Transverse colon (tissue), 4 donors: ENCODE measurements around the gene CCT2. TPM values are rescaled to one million over a fixed set of nuclear protein-coding genes. Genes with fewer than 3 reads are reported as not detected.

ENCODE experiments used
- DNase-seq: peaks from one replicate; pipeline ENCODE4 v3.0.0-alpha.2; 2019
- H3K27ac ChIP-seq, 4 donors: fragments of 200-600 bp; sonication (generic); 2 replicates each; pipeline ENCODE4 v1.5.1; 2016 to 2018; ENCODE audit warnings: inconsistent platforms in 4 of 4
- H3K27me3 ChIP-seq: fragments of 200-600 bp; sonication (generic); 2 replicates; pipeline ENCODE4 v1.5.1; 2017; ENCODE audit warnings: inconsistent platforms
- H3K36me3 ChIP-seq, 4 donors: fragments of 200-600 bp; sonication (generic); 2 replicates each; pipeline ENCODE4 v1.5.1; 2017 to 2019; ENCODE audit warnings: inconsistent platforms in 4 of 4
- H3K4me1 ChIP-seq, 4 donors: fragments of 200-600 bp; sonication (generic); 2 replicates each; pipeline ENCODE4 v1.5.1; 2017 to 2020; ENCODE audit warnings: inconsistent platforms in 4 of 4
- H3K4me3 ChIP-seq, 4 donors: fragments of 200-600 bp; sonication (generic); 1 replicate in 1 of 4; 2 replicates in 3 of 4; pipeline versions ENCODE4 v1.5.1 to v1.6.1; 2017 to 2019; ENCODE audit warnings: inconsistent platforms in 4 of 4
- H3K9me3 ChIP-seq, 2 donors: fragments of 200-600 bp; sonication (generic); 2 replicates each; pipeline ENCODE4 v1.5.1; 2017 to 2019; ENCODE audit warnings: inconsistent platforms in 2 of 2
- CTCF ChIP-seq, 5 experiments: fragments of 200-600 bp in 3 of 5; fragments of 450-650 bp in 2 of 5; sonication (generic) in 3 of 5; IDR thresholded peaks; 1 replicate in 2 of 5; 2 replicates in 3 of 5; pipeline ENCODE4 v1.5.1; 2016 to 2017; ENCODE audit warnings: antibody characterized with exemption in 5 of 5, inconsistent platforms in 3 of 5, mild to moderate bottlenecking in 2 of 5, moderate library complexity in 1 of 5
- EP300 ChIP-seq: sonication (generic); formaldehyde crosslinking; IDR thresholded peaks from one replicate; pipeline ENCODE4 v1.6.1; 2017; ENCODE audit warnings: antibody characterized with exemption, low read depth
- POLR2A ChIP-seq: fragments of 450-650 bp; IDR thresholded peaks from one replicate; pipeline ENCODE4 v1.6.1; 2016; ENCODE audit warnings: antibody characterized with exemption, mild to moderate bottlenecking, moderate library complexity
- POLR2AphosphoS5 ChIP-seq, 3 donors: sonication (generic); formaldehyde crosslinking; IDR thresholded peaks; one replicate each; pipeline ENCODE4 v1.6.1; 2016; ENCODE audit warnings: antibody characterized with exemption in 3 of 3
- WGBS, 2 donors: methylation state at CpG; one replicate each; pipeline ENCODE4 v1.1.5; 2018; ENCODE audit warnings: low coverage in 1 of 2; 5-methylcytosine and 5-hydroxymethylcytosine counted together
- in situ Hi-C, 4 donors: fragments of 200-750 bp; cut with MboI; loops; one replicate each; pipeline versions ENCODE4 v1.15.0 to v1.15.1; 2017; ENCODE audit warnings: low sequenced_read_pairs in 3 of 4, low pct_ligation_motif_present in 1 of 4, low pct_unique_long_range_greater_than_20kb in 1 of 4
- intact Hi-C: fragments of 100-400 bp; cut with DNase I; formaldehyde crosslinking; loops from one replicate; pipeline ENCODE4 v1.15.1; 2023; ENCODE audit warnings: low total_unique reads
- total RNA-seq, 4 donors: library from RNA; depleted of rRNA; stranded (reverse); fragments of >200 nt; gene quantifications; one replicate each; pipeline ENCODE4 v1.1.0, GENCODE V29; 2016

Gene CCT2
- total RNA-seq, 4 donors from 2014 or later, result 25.4 to 92.7 (median 46.9) TPM

GRCh38 chr12:69546693-69547438 is 38.4 kb upstream of the CCT2 start:
- in situ Hi-C loops, result no loop called here
- Histone ChIP-seq H3K9me3 (peaks cover 0 to 8% of the 10 kb centered on the region in 2 donors), H3K36me3 (peaks cover 0 to 9% (median 0%) of the 10 kb centered on the region in 4 donors), H3K4me1 (no peaks in the 10 kb centered on the region), H3K27me3 (no peaks in the 10 kb centered on the region), H3K4me3 (no peak overlapping the region), H3K27ac (no peak overlapping the region)
- TF ChIP-seq POLR2AphosphoS5 (IDR thresholded peaks at IDR 0.05), result no peak
- no peak for TF ChIP-seq POLR2A
- no peak for TF ChIP-seq CTCF (IDR thresholded peaks at IDR 0.05)
- TF ChIP-seq EP300, result no peak
- intact Hi-C loops, result no loop called here
- 83 to 89% methylated on average over 7 of the region's 7 CpGs for WGBS, 2 donors
- no peak for DNase-seq

GRCh38 chr12:69548687-69549086 is 36.6 kb upstream of the CCT2 start:
- H3K36me3 ChIP-seq, result peaks cover 0 to 7% (median 0%) of the 10 kb centered on the region in 4 donors
- TF ChIP-seq EP300, result no peak
- no peak for TF ChIP-seq POLR2A
- TF ChIP-seq CTCF (IDR thresholded peaks at IDR 0.05), result no peak
- no peak for TF ChIP-seq POLR2AphosphoS5 (IDR thresholded peaks at IDR 0.05)
- no peaks in the 10 kb centered on the region for H3K27me3 ChIP-seq
- H3K4me1 ChIP-seq, result no peaks in the 10 kb centered on the region
- H3K27ac ChIP-seq, result no peak overlapping the region
- intact Hi-C loops (no loop called here), in situ Hi-C loops (no loop called here)
- no peak overlapping the region for H3K4me3 ChIP-seq
- DNase-seq, result no peak
- peaks cover 0 to 6% of the 10 kb centered on the region in 2 donors for H3K9me3 ChIP-seq

- Histone ChIP-seq H3K4me1 (no peaks in the 10 kb centered on the region), H3K4me3 (no peak overlapping the region), H3K36me3 (no peaks in the 10 kb centered on the region), H3K27ac (no peak overlapping the region), H3K9me3 (no peaks in the 10 kb centered on the region), H3K27me3 (no peaks in the 10 kb centered on the region)
- TF ChIP-seq POLR2AphosphoS5 (IDR thresholded peaks at IDR 0.05) (no peak), POLR2A (no peak), EP300 (no peak), CTCF (IDR thresholded peaks at IDR 0.05) (no peak)
- intact Hi-C loops (no loop called here), in situ Hi-C loops (loop anchor here in 2 of 4 donors (25.0 kb wide), 2 partner anchors 188 to 263 kb away; partner anchors contain the start of gene YEATS4 (in 1 of the 2))
- no peak for DNase-seq
- WGBS, 2 donors, result 83 to 86% methylated on average over 8 of the region's 8 CpGs
These were observed 34.5 kb upstream of the CCT2 start for GRCh38 chr12:69550569-69551350.

- Histone ChIP-seq H3K27ac (no peak overlapping the region), H3K4me3 (no peak overlapping the region), H3K27me3 (no peaks in the 10 kb centered on the region), H3K4me1 (peaks cover 0 to 3% (median 0%) of the 10 kb centered on the region in 4 donors), H3K36me3 (no peaks in the 10 kb centered on the region), H3K9me3 (no peaks in the 10 kb centered on the region)
- intact Hi-C loops (no loop called here), in situ Hi-C loops (loop anchor here in 2 of 4 donors (25.0 kb wide), 2 partner anchors 191 to 266 kb away; partner anchors contain the start of gene YEATS4 (in 1 of the 2))
- no peak for DNase-seq
- no peak for TF ChIP-seq CTCF (IDR thresholded peaks at IDR 0.05)
- TF ChIP-seq EP300, result no peak
- TF ChIP-seq POLR2A, result no peak
- TF ChIP-seq POLR2AphosphoS5 (IDR thresholded peaks at IDR 0.05), result no peak
- WGBS, 2 donors, result 63% methylated on average over 2 of the region's 2 CpGs
These were observed 31.5 kb upstream of the CCT2 start for GRCh38 chr12:69553628-69554248.
